Fibroblast of villous mesenchyme (primary cell): ENCODE results near the gene LAMA5. TPM values are rescaled to one million over a fixed set of nuclear protein-coding genes. Genes with fewer than 3 reads are reported as not detected.

Source experiments
- DNase-seq: peaks from one replicate; pipeline ENCODE4 v3.0.0-alpha.2; 2010; ENCODE audit warnings: low read depth
- H3K4me3 ChIP-seq: 2 replicates; pipeline ENCODE4 v1.5.1; 2011; ENCODE audit warnings: low read depth, mild to moderate bottlenecking, low read length
- total RNA-seq: library from RNA; depleted of rRNA; stranded (reverse); fragments of >200 nt; gene quantifications from 2 replicates; pipeline ENCODE4 v1.2.3, GENCODE V29; 2012
- TF ChIP-seq, protein P1 (sequence below): IDR thresholded peaks from 2 replicates; pipeline ENCODE4 v1.5.1; 2012; ENCODE audit warnings: low read depth, mild to moderate bottlenecking, low read length; ENCODE audit not compliant: insufficient read depth

The LAMA5 gene
- total RNA-seq, 1 donor, result 55.3 TPM

DNA sequence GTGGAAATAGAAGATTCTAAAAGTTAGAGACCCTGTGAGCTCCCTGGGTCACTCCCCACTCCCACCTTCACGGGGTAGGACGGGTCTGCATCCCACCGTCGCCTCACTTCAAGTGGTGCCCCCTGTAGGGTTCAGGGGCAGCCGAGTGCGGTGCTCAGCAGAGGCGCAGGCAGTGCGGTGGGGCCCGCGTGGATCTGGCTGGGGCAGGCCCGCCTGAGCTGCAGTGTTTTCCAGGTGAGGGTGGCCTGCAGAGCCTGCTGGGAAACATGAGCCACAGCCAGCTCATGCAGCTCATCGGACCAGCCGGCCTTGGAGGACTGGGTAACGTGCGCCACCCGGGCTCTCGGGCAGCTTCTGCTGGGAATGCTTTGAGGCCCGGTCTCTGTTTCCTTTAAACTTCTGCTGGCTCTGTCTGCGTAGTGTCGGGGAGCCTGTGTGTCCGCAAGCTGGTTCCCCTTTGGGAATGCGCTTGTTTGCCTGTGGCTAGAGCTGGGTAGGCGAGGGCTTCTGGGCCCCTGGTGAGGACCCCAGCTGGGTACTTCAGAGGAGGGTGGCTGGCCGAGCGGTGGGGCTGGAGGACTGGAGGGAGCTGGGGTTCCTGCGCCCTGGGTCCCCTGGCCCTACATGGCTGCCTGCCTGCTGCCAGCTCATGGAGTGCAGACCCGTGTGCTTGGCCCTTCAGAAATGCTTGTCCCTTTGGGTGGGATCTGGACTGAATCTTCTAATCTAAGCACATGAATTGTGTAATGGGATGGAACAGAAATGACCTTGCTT, 60.5 kb downstream of the LAMA5 start:
- TF ChIP-seq, protein P1, sequence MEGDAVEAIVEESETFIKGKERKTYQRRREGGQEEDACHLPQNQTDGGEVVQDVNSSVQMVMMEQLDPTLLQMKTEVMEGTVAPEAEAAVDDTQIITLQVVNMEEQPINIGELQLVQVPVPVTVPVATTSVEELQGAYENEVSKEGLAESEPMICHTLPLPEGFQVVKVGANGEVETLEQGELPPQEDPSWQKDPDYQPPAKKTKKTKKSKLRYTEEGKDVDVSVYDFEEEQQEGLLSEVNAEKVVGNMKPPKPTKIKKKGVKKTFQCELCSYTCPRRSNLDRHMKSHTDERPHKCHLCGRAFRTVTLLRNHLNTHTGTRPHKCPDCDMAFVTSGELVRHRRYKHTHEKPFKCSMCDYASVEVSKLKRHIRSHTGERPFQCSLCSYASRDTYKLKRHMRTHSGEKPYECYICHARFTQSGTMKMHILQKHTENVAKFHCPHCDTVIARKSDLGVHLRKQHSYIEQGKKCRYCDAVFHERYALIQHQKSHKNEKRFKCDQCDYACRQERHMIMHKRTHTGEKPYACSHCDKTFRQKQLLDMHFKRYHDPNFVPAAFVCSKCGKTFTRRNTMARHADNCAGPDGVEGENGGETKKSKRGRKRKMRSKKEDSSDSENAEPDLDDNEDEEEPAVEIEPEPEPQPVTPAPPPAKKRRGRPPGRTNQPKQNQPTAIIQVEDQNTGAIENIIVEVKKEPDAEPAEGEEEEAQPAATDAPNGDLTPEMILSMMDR, result no peak
- DNase-seq, result no peak
- H3K4me3 ChIP-seq, result no peak overlapping the region

DNA sequence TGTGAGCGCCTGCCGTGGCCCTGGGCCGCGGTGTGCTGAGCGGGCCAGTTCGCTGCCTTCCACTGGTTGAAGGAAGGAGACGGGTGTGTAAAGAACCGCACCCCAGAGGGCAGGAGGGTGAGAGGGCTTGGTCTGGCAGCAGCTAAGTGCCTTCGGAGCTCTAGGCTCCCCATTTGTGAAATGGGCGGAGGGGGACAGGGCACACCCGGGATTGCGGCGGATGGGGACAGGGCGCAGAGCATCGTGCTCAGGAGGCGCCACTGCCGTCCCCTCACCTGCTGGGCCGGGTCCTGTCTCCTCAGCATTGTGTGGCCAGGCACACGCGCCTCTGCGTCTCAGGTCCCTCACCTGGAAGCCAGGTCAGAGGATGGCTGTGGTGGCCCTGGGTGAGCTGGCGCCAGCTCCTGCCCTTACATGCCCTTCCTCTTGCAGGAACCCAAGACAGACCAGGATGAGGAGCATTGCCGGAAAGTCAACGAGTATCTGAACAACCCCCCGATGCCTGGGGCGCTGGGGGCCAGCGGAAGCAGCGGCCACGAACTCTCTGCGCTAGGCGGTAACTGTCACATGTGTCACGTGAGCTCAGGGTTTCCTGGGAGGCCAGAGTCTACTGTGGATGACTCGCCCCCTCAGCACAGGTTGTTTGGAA, 61.2 kb downstream of the LAMA5 start:
- no peak for DNase-seq
- TF ChIP-seq, protein P1, result no peak
- H3K4me3 ChIP-seq, result no peak overlapping the region

DNA sequence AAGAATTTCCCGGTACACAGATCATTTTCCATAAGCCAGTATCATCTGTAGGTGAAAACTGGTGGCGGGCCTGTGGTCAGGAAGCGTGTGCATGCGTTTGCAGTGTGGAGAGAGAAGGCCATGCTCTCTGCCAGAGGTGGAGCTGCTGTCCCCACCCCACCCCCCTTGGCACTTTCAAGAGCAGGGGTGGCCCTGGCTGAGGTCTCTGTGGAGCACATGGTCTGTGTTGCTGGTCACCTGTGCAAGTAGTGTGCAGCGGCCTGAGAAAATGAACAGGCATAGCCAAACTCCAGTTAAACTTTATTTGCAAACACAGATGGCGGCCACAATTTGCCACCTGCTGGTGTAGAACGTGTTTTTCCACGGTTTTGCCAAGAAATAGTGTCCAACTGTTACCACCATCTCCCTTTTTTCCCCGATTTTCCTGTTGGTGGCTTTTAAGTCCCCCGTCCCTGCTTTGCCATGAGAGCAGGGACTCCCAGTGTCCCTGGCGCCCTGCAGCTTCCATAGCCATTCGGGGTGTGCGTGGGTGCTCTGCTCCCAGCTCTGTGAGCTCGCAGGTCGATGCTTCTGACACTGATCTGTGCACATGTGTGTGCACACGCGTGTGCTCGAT, 61.9 kb downstream of the LAMA5 start:
- DNase-seq, result no peak
- TF ChIP-seq, protein P1, result no peak
- H3K4me3 ChIP-seq, result peak overlapping the region; percentile 81

DNA sequence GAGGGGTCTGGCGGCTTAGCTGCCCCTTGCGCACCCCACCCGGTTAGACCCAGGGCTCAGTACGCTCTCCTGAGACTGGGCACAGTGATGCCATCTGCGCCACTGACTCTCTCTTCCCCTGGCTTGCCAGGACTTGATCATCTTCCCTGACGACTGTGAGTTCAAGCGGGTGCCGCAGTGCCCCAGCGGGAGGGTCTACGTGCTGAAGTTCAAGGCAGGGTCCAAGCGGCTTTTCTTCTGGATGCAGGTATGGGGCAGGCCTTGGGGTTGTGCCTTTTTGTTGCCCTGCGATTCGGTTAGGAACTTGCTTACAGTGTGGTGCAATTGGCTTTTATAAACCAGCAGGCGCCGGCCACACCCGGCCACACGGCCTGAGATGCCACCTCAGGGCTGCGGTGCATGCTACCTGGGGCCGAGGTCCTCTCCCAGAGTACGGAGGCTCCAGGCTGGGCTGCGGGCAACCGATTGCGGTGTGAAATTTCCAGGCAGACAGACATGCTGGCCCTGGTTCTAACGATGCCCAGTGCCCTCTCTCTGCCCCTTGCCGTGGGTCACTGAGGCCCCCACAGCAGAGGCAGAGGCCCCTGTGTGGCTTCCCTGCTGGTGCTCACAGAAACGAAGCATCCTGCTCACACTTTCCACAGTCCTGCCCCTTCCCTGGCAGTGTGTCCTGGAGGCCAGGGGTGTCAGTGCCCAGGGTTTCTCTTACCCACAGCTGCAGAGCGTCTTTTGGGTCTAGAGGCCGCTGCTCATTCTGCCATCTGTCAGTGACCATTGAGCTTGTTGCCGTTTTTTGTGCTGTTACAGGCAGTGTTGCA, 62.6 kb downstream of the LAMA5 start:
- TF ChIP-seq, protein P1, result no peak
- no peak for DNase-seq

DNA sequence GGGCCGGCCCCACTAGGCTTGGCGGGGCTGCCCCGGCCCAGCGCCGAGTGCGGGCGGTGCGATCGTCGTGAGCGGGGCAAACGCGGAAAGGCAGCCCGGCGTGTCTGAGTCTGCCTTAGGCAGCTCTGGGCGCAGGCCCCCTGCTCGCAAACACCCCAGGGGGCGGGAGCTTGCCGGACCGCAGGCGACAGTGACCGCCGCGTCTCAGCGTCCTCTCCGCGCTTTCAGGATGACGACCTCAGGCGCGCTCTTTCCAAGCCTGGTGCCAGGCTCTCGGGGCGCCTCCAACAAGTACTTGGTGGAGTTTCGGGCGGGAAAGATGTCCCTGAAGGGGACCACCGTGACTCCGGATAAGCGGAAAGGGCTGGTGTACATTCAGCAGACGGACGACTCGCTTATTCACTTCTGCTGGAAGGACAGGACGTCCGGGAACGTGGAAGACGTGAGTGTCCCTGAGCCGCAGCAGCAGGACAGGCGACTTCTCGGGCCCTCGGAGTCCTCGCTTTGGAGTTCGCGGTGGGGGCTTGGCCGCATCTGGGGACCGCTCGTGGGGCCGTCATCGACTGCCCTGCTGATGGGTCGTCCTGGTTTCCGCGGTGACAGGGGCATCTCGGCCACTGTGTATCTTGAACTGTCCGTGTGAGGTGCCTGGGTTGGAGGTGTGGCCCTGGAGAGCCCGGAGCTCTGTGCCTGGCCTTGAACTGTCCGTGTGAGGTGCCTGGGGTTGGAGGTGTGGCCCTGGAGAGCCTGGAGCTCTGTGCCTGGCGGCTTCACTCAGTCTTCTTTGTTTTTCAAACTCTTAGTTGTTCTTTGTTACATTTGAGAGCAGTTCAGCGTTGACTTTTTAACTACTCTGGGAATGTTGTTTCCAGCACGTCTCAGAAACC, 63.5 kb downstream of the LAMA5 start:
- TF ChIP-seq, protein P1, result no peak
- H3K4me3 ChIP-seq, result peak overlapping the region; percentile 81
- DNase-seq, result peak; percentile 27

More for the DNA sequence above, 62.6 kb downstream of the LAMA5 start:
- H3K4me3 ChIP-seq, result peak overlapping the region; percentile 81

DNA sequence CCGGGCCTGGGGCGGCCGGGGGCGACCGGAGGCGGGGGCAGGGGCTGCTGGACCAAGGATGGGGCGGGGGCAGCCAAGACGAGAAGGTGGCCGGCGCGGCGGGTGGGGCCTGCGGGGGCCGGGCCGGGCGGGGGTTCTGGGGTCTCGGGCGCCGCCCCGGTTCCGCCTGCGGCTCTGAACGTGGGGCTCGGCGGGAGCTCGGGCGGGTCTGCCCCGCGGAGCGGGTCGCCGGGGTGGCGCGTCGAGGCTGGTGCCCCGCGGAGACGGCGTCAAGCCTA, 64.1 kb downstream of the LAMA5 start:
- TF ChIP-seq, protein P1, result no peak
- no peak for DNase-seq

More for the DNA sequence above, 64.1 kb downstream of the LAMA5 start:
- H3K4me3 ChIP-seq, result peak overlapping the region; percentile 81
